H1 (cell line): ENCODE results near the gene ALKBH1. TPM values are rescaled to one million over a fixed set of nuclear protein-coding genes. Genes with fewer than 3 reads are reported as not detected.

Experiments used
- CTCF ChIA-PET: fragments of 300-600 bp; sonication (Branson Sonifier 250); formaldehyde crosslinking; loops from one replicate; lab custom pipeline; 2021; ENCODE audit not compliant: partially characterized antibody; lab: Charles Lee
- POLR2A ChIA-PET: fragments of 300-600 bp; sonication (Branson Sonifier 250); formaldehyde crosslinking; loops from one replicate; lab custom pipeline; 2021; ENCODE audit warnings: inconsistent platforms; ENCODE audit not compliant: partially characterized antibody; lab: Charles Lee
- DNase-seq, 2 experiments: peaks; one replicate each; pipeline versions ENCODE4 v3.0.0 to v3.0.0-alpha.2; 2010 to 2022; ENCODE audit warnings: low spot score in 2 of 2, low read depth in 1 of 2, mixed read lengths in 1 of 2
- FAIRE-seq: peaks from 2 replicates; lab custom pipeline; 2011; peaks lifted over from hg19 to GRCh38; lab: Jason Lieb, UNC
- H2AFZ ChIP-seq: 2 replicates; pipeline ENCODE4 v1.8.1; 2012; ENCODE audit warnings: low read length, inconsistent platforms
- H2AK5ac ChIP-seq: 2 replicates; pipeline ENCODE4 v1.6.1; 2013; ENCODE audit warnings: low read depth, low read length
- H2BK120ac ChIP-seq: replicated peaks from 2 replicates; pipeline ENCODE3; 2013; ENCODE audit warnings: low read depth, low read length, inconsistent platforms
- H2BK12ac ChIP-seq: 2 replicates; pipeline ENCODE4 v1.6.1; 2013; ENCODE audit warnings: low read depth, low read length
- H2BK15ac ChIP-seq: 2 replicates; pipeline ENCODE4 v1.6.1; 2013; ENCODE audit warnings: low read length
- H2BK20ac ChIP-seq: 2 replicates; pipeline ENCODE4 v1.6.1; 2013; ENCODE audit warnings: low read length
- H2BK5ac ChIP-seq: 2 replicates; pipeline ENCODE4 v1.6.1; 2013; ENCODE audit warnings: low read depth, low read length
- H3K14ac ChIP-seq: 2 replicates; pipeline ENCODE4 v1.6.1; 2013; ENCODE audit warnings: inconsistent platforms; ENCODE audit not compliant: insufficient read length
- H3K18ac ChIP-seq: 2 replicates; pipeline ENCODE4 v1.6.1; 2013; ENCODE audit warnings: low read length; ENCODE audit errors: extremely low read depth
- H3K23ac ChIP-seq: 2 replicates; pipeline ENCODE4 v1.6.1; 2013; ENCODE audit warnings: inconsistent platforms; ENCODE audit not compliant: insufficient read length
- H3K23me2 ChIP-seq: 2 replicates; pipeline ENCODE4 v1.6.1; 2013; ENCODE audit warnings: low read depth, low read length
- H3K27ac ChIP-seq: 2 replicates; pipeline ENCODE4 v1.6.1; 2011; ENCODE audit warnings: low read depth, low read length, inconsistent platforms
- H3K27me3 ChIP-seq, 4 experiments: replicated peaks in 1 of 4; 1 replicate in 1 of 4; 2 replicates in 3 of 4; pipeline versions ENCODE4 v1.6.1 to v1.8.1; 2011 to 2013; ENCODE audit warnings: low read length in 3 of 4, mild to moderate bottlenecking in 3 of 4, inconsistent platforms in 2 of 4, mixed read lengths in 2 of 4, moderate library complexity in 1 of 4; ENCODE audit not compliant: control insufficient read depth in 3 of 4, insufficient read depth in 3 of 4; ENCODE audit errors: extremely low read depth in 1 of 4
- H3K36me3 ChIP-seq, 4 experiments: 2 replicates each; pipeline versions ENCODE4 v1.6.1 to v1.8.1; 2011 to 2013; ENCODE audit warnings: mild to moderate bottlenecking in 4 of 4, low read length in 3 of 4, moderate library complexity in 2 of 4, control low read depth in 1 of 4, inconsistent platforms in 1 of 4; ENCODE audit not compliant: insufficient read depth in 4 of 4, control insufficient read depth in 2 of 4
- H3K4ac ChIP-seq: replicated peaks from 2 replicates; pipeline ENCODE3; 2013; ENCODE audit warnings: low read length, low read depth, mixed read lengths, inconsistent platforms; ENCODE audit not compliant: insufficient read length
- H3K4me1 ChIP-seq, 4 experiments: replicated peaks in 1 of 4; 1 replicate in 1 of 4; 2 replicates in 3 of 4; pipeline versions ENCODE4 v1.6.1 to v1.8.1; 2011 to 2013; ENCODE audit warnings: low read length in 3 of 4, inconsistent platforms in 2 of 4, mixed read lengths in 1 of 4; ENCODE audit not compliant: insufficient read depth in 4 of 4, control insufficient read depth in 3 of 4
- H3K4me2 ChIP-seq, 2 experiments: 2 replicates each; pipeline versions ENCODE4 v1.6.1 to v1.8.1; 2011 to 2013; ENCODE audit warnings: low read depth in 2 of 2, low read length in 2 of 2, control low read depth in 1 of 2, inconsistent platforms in 1 of 2, mild to moderate bottlenecking in 1 of 2; ENCODE audit not compliant: insufficient read depth in 1 of 2
- H3K4me3 ChIP-seq, 4 experiments: fragments of 200-600, 300-600 bp in 1 of 4; sonication (generic), shearing (Covaris generic), sonication (Bioruptor Twin) in 1 of 4; 2 replicates each; pipeline versions ENCODE4 v1.5.1 to v1.8.1; 2011 to 2016; ENCODE audit warnings: low read length in 4 of 4, low read depth in 3 of 4, control low read depth in 2 of 4, inconsistent platforms in 2 of 4, mild to moderate bottlenecking in 2 of 4, mixed read lengths in 1 of 4, moderate library complexity in 1 of 4; ENCODE audit not compliant: insufficient read depth in 2 of 4; ENCODE audit errors: extremely low read depth in 1 of 4
- H3K56ac ChIP-seq: replicated peaks from 2 replicates; pipeline ENCODE3; 2013; ENCODE audit warnings: low read depth, mild to moderate bottlenecking, mixed read lengths, low read length, inconsistent platforms; ENCODE audit not compliant: insufficient read length
- H3K79me1 ChIP-seq: 2 replicates; pipeline ENCODE4 v1.6.1; 2013; ENCODE audit warnings: low read depth, low read length, control low read depth
- H3K79me2 ChIP-seq, 2 experiments: 2 replicates each; pipeline versions ENCODE4 v1.6.1 to v1.8.1; 2012 to 2013; ENCODE audit warnings: low read length in 2 of 2, mild to moderate bottlenecking in 2 of 2, inconsistent platforms in 1 of 2; ENCODE audit not compliant: insufficient read depth in 2 of 2, control insufficient read depth in 1 of 2
- H3K9ac ChIP-seq, 4 experiments: replicated peaks in 1 of 4; 1 replicate in 1 of 4; 2 replicates in 3 of 4; pipeline versions ENCODE4 v1.6.1 to v1.8.1; 2011 to 2013; ENCODE audit warnings: low read depth in 3 of 4, low read length in 3 of 4, control low read depth in 2 of 4, mild to moderate bottlenecking in 2 of 4, moderate library complexity in 2 of 4, inconsistent platforms in 1 of 4; ENCODE audit errors: extremely low read depth in 1 of 4
- H3K9me3 ChIP-seq, 2 experiments: 2 replicates each; pipeline versions ENCODE4 v1.6.1 to v1.8.1; 2012 to 2013; ENCODE audit warnings: mild to moderate bottlenecking in 2 of 2, moderate library complexity in 2 of 2, control low read depth in 1 of 2, inconsistent platforms in 1 of 2, low read depth in 1 of 2, low read length in 1 of 2, mixed read lengths in 1 of 2; ENCODE audit not compliant: insufficient read depth in 2 of 2
- H4K20me1 ChIP-seq, 2 experiments: replicated peaks in 1 of 2; 2 replicates each; pipeline versions ENCODE3 to v1.8.1; 2011 to 2013; ENCODE audit warnings: inconsistent platforms in 2 of 2, low read length in 2 of 2, mild to moderate bottlenecking in 1 of 2; ENCODE audit not compliant: insufficient read depth in 2 of 2, control insufficient read depth in 1 of 2
- H4K5ac ChIP-seq: 2 replicates; pipeline ENCODE4 v1.6.1; 2013; ENCODE audit warnings: low read length, low read depth, mixed read lengths, inconsistent platforms; ENCODE audit not compliant: insufficient read length
- H4K8ac ChIP-seq: 2 replicates; pipeline ENCODE4 v1.8.0; 2013; ENCODE audit warnings: mild to moderate bottlenecking, moderate library complexity, low read length, inconsistent platforms; ENCODE audit not compliant: insufficient read depth; ENCODE audit errors: extremely low read depth
- H4K91ac ChIP-seq: replicated peaks from 2 replicates; pipeline ENCODE3; 2013; ENCODE audit warnings: low read length, mixed read lengths, inconsistent platforms; ENCODE audit not compliant: insufficient read length
- BRCA1 ChIP-seq: IDR thresholded peaks from 2 replicates; pipeline ENCODE4 v1.6.1; 2012; ENCODE audit warnings: low read depth, low read length, improper control_type of control experiment
- CBX5 ChIP-seq: fragments of 300-800, 300-1000 bp; sonication (generic); IDR thresholded peaks from 2 replicates; pipeline ENCODE4 v1.7.1; 2016; ENCODE audit warnings: antibody characterized with exemption, low read length, low read depth
- KDM5A ChIP-seq: fragments of 200-600 bp; IDR thresholded peaks from 2 replicates; pipeline ENCODE4 v1.7.1; 2012; ENCODE audit warnings: mild to moderate bottlenecking, low read length, inconsistent platforms, mixed read lengths
- RFX5 ChIP-seq: IDR thresholded peaks from 2 replicates; pipeline ENCODE4 v1.6.1; 2011; ENCODE audit warnings: low read depth, low read length, improper control_type of control experiment, borderline replicate concordance
- SAP30 ChIP-seq: fragments of 300-600 bp; sonication (generic); IDR thresholded peaks from 2 replicates; pipeline ENCODE4 v1.7.1; 2012; ENCODE audit warnings: low read length, moderate library complexity, mild to moderate bottlenecking, inconsistent platforms; ENCODE audit not compliant: insufficient read depth, insufficient replicate concordance
- SP2 ChIP-seq: IDR thresholded peaks from 2 replicates; pipeline ENCODE4 v1.6.1; 2012; ENCODE audit warnings: mild to moderate bottlenecking, low read length, inconsistent platforms
- WGBS, 2 experiments: shearing (Covaris generic) in 1 of 2; methylation state at CpG; one replicate each; pipeline versions ENCODE4 v1.1.6 to v1.1.7; 2013 to 2015; ENCODE audit warnings: low lambda C conversion rate in 2 of 2, mixed read lengths in 2 of 2, inconsistent platforms in 1 of 2, low coverage in 1 of 2, missing lambda C conversion rate in 1 of 2; ENCODE audit not compliant: insufficient replicate concordance in 2 of 2, insufficient coverage in 1 of 2, insufficient read length in 1 of 2; ENCODE audit errors: extremely low coverage in 1 of 2, missing lambda C conversion rate in 1 of 2; 5-methylcytosine and 5-hydroxymethylcytosine counted together
- polyA plus RNA-seq, 7 experiments: library from polyadenylated mRNA; depleted of rRNA in 3 of 7; stranded (reverse) in 5 of 7; unstranded in 2 of 7; fragments of >200 nt in 5 of 7; fragments of 200-250 nt in 2 of 7; gene quantifications; 1 replicate in 5 of 7; 2 replicates in 1 of 7; 4 replicates in 1 of 7; pipeline versions ENCODE4 v1.2.1 to v1.2.3, GENCODE V29; 2011 to 2013; ENCODE audit warnings: missing spikeins in 2 of 7, mixed read lengths in 2 of 7
- total RNA-seq: library from RNA; stranded (reverse); fragmentation: NEBNext Ultra II Directional; extraction: Animal tissue kit (Norgen Biotek cat#: 25700); gene quantifications from 2 replicates; pipeline ENCODE4 v1.2.1, GENCODE V29; 2021
- TF ChIP-seq, protein P1 (sequence below): IDR thresholded peaks from 2 replicates; pipeline ENCODE4 v1.6.1; 2012; ENCODE audit warnings: inconsistent platforms

ALKBH1 gene
- total and polyA plus RNA-seq, 2 of the 8 experiments (the other 6 are each of a cell fraction or from before 2014, with no cell fraction given), result 14.3 to 20.0 TPM

DNA sequence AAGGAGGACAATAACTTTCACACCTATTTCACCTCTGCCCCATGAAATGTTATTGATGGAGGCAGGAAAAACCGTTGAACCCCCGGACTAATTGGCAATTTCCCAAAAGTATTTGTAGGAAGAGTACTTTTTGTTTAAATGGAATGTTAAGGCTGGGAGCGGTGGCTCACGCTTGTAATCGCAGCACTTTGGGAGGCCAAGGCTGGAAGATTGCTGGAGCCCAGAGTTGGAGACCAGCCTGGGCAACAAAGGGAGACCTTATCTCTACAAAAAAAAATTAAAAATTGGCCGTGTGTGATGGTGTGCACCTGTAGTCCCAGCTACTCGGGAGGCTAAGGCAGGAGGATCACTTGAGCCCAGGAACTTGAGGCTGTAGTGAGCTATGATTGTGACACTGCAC lies 65.4 kb downstream of the ALKBH1 start:
- H2BK12ac ChIP-seq, result no peak overlapping the region
- H2BK120ac ChIP-seq, result no peak overlapping the region
- no peak overlapping the region for H3K27ac ChIP-seq
- POLR2A ChIA-PET, result no interaction called here
- no peaks in the 10 kb centered on the region for H4K20me1 ChIP-seq
- CTCF ChIA-PET, result no interaction called here
- H3K18ac ChIP-seq, result no peak overlapping the region
- H3K4me2 ChIP-seq, result no peak overlapping the region
- H3K23me2 ChIP-seq, result no peaks in the 10 kb centered on the region
- TF ChIP-seq CBX5 (no peak), SAP30 (no peak), RFX5 (no peak), KDM5A (no peak), BRCA1 (no peak), SP2 (no peak)
- TF ChIP-seq, protein P1, sequence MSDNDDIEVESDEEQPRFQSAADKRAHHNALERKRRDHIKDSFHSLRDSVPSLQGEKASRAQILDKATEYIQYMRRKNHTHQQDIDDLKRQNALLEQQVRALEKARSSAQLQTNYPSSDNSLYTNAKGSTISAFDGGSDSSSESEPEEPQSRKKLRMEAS, result no peak
- H3K23ac ChIP-seq, result no peak overlapping the region
- FAIRE-seq (no peak), DNase-seq (no peak)
- H3K56ac ChIP-seq, result no peak overlapping the region
- H2BK15ac ChIP-seq, result no peak overlapping the region
- no peak overlapping the region for H4K8ac ChIP-seq
- H4K91ac ChIP-seq, result no peak overlapping the region
- no peaks in the 10 kb centered on the region for H3K79me1 ChIP-seq
- no peak overlapping the region for H2BK20ac ChIP-seq
- H3K27me3 ChIP-seq, result no peaks in the 10 kb centered on the region
- no peak overlapping the region for H3K9ac ChIP-seq
- H3K4me1 ChIP-seq, result no peaks in the 10 kb centered on the region
- no peaks in the 10 kb centered on the region for H3K79me2 ChIP-seq
- H3K9me3 ChIP-seq, result peaks cover 7 to 8% of the 10 kb centered on the region in 2 experiments; a peak in 3 of 4 replicates
- H3K14ac ChIP-seq, result no peak overlapping the region
- 98% methylated on average over 7 of the region's 7 CpGs; no CpG with 5 or more reads in 1 of the 2 experiments for WGBS, 2 experiments
- H3K4me3 ChIP-seq, result no peak overlapping the region
- H2AK5ac ChIP-seq, result no peak overlapping the region
- H3K4ac ChIP-seq, result no peak overlapping the region
- H2AFZ ChIP-seq, result no peak overlapping the region
- H4K5ac ChIP-seq, result no peak overlapping the region
- H2BK5ac ChIP-seq, result no peak overlapping the region
- H3K36me3 ChIP-seq, result no peaks in the 10 kb centered on the region
